Skeletal muscle satellite cell (primary cell): ENCODE data around the gene DCC.

Experiments used
- H3K27me3 ChIP-seq: 2 replicates; pipeline ENCODE4 v1.7.0; 2013; ENCODE audit warnings: low read length; ENCODE audit not compliant: control insufficient read depth, insufficient read depth
- H3K36me3 ChIP-seq: 2 replicates; pipeline ENCODE4 v1.7.0; 2013; ENCODE audit warnings: mild to moderate bottlenecking, control low read depth, low read length; ENCODE audit not compliant: insufficient read depth
- H3K4me1 ChIP-seq: 2 replicates; pipeline ENCODE4 v1.7.0; 2013; ENCODE audit warnings: low read length; ENCODE audit not compliant: control insufficient read depth, insufficient read depth
- H3K4me2 ChIP-seq: 2 replicates; pipeline ENCODE4 v1.7.0; 2013; ENCODE audit warnings: mild to moderate bottlenecking, low read length
- H3K4me3 ChIP-seq: 2 replicates; pipeline ENCODE4 v1.7.0; 2013; ENCODE audit warnings: low read length
- H3K9ac ChIP-seq: 2 replicates; pipeline ENCODE4 v1.7.0; 2013; ENCODE audit warnings: mild to moderate bottlenecking, low read depth, low read length, moderate library complexity
- H3K9me3 ChIP-seq: replicated peaks from 2 replicates; pipeline ENCODE4 v1.7.0; 2013; ENCODE audit warnings: mild to moderate bottlenecking, control low read depth, low read length

Gene DCC

DNA sequence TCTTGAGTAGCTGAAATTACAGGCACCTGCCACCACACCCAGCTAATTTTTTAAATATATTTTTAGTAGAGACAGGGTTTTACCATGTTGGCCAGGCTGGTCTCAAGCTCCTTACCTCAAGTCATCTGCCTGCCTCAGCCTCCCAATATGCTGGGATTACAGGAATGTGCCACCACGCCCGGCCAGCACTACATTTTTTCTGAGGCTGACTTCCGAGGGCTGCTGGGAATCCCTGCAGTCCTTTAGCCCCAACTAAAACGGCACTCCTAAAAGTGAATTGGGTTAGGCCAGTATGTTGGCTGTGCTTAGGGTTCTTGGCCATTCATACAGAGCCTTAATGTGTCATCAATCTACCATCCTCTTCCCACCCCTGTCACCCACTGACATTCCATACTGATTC lies 375.4 kb downstream of the DCC start:
- peaks cover 9% of the 10 kb centered on the region for H3K9me3 ChIP-seq
- no peak overlapping the region for H3K4me2 ChIP-seq
- no peaks in the 10 kb centered on the region for H3K27me3 ChIP-seq
- no peaks in the 10 kb centered on the region for H3K4me1 ChIP-seq
- H3K4me3 ChIP-seq: no peak overlapping the region
- no peaks in the 10 kb centered on the region for H3K36me3 ChIP-seq
- no peak overlapping the region for H3K9ac ChIP-seq

DNA sequence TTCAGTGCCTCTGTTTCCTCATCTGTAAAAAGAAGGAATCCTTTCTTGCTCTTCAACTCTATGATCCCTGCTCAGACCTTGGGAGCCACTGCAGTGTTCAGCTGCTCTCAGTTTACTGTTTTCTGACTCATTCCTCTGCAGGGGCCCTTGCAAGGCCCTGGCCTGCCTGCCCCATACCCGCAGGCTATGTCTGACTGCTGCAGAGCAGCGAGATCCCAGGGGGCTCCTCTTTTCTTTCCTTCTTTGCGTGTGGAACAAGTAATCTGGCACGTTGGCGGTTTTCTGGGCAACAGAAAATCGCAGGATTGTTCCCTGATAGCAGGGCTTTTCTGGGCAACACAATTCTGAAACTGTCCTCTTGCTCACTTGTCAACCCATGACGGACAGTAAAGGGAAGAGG lies 376.0 kb downstream of the DCC start:
- no peak overlapping the region for H3K9ac ChIP-seq
- no peaks in the 10 kb centered on the region for H3K4me1 ChIP-seq
- peaks cover 9% of the 10 kb centered on the region for H3K9me3 ChIP-seq
- no peaks in the 10 kb centered on the region for H3K36me3 ChIP-seq
- H3K4me3 ChIP-seq: no peak overlapping the region
- no peaks in the 10 kb centered on the region for H3K27me3 ChIP-seq
- H3K4me2 ChIP-seq: no peak overlapping the region

DNA sequence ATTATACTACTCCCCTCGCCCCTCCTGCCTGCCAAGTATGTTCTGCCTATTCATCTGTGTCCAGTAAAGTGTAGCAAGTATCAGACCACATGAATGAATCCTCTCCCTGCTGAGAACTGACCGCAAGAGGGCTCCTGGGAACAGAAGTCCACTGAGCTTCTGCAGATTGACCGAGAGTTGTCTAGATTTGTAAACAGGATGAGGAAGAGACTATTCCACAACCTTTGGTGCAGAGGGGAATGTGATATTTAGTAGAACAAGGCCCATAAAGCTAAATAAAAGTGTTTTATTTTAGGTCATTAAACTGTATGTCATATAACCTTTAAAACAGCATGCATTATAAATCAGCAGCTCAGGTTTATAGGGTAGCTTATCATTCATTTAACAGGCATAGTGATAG lies 377.0 kb downstream of the DCC start:
- no peaks in the 10 kb centered on the region for H3K27me3 ChIP-seq
- H3K4me3 ChIP-seq: no peak overlapping the region
- H3K36me3 ChIP-seq: no peaks in the 10 kb centered on the region
- peaks cover 9% of the 10 kb centered on the region for H3K9me3 ChIP-seq
- H3K9ac ChIP-seq: no peak overlapping the region
- no peaks in the 10 kb centered on the region for H3K4me1 ChIP-seq
- H3K4me2 ChIP-seq: no peak overlapping the region

DNA sequence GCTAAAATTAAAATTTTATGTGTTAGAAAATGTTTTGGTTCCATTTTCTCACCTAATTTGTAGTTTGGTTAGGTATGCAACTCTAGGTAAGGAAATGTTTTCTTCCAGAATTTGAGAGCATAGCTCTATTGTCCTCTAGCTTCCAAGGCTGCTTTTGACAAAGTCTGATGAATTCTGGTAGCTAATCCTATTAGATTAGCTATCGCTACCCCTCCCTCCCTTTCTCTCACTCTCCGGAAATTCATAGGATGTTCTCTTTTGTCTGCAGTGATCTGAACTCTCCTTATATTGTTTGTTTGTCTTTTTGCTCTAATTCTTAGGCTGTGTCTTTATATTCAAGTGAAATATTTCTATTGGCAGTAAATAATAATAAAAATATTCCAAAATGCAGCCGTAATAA lies 382.9 kb downstream of the DCC start:
- peaks cover 6% of the 10 kb centered on the region for H3K9me3 ChIP-seq
- H3K4me2 ChIP-seq: no peak overlapping the region
- no peaks in the 10 kb centered on the region for H3K27me3 ChIP-seq
- H3K36me3 ChIP-seq: no peaks in the 10 kb centered on the region
- no peak overlapping the region for H3K9ac ChIP-seq
- H3K4me3 ChIP-seq: no peak overlapping the region
- no peaks in the 10 kb centered on the region for H3K4me1 ChIP-seq

- Histone ChIP-seq H3K4me3 (no peak overlapping the region), H3K4me1 (no peaks in the 10 kb centered on the region), H3K36me3 (no peaks in the 10 kb centered on the region), H3K4me2 (no peak overlapping the region), H3K9ac (no peak overlapping the region), H3K9me3 (peaks cover 6% of the 10 kb centered on the region), H3K27me3 (no peaks in the 10 kb centered on the region)
These were observed 383.6 kb downstream of the DCC start for GRCh38 chr18:52723550-52723970.

GRCh38 chr18:52730972-52731619 lies 391.1 kb downstream of the DCC start:
- H3K27me3 ChIP-seq: no peaks in the 10 kb centered on the region
- H3K9me3 ChIP-seq: no peaks in the 10 kb centered on the region
- no peak overlapping the region for H3K4me2 ChIP-seq
- H3K4me3 ChIP-seq: no peak overlapping the region
- H3K36me3 ChIP-seq: no peaks in the 10 kb centered on the region
- H3K4me1 ChIP-seq: no peaks in the 10 kb centered on the region
- H3K9ac ChIP-seq: no peak overlapping the region

GRCh38 chr18:52738946-52739345 lies 398.9 kb downstream of the DCC start:
- Histone ChIP-seq H3K4me2 (no peak overlapping the region), H3K4me1 (no peaks in the 10 kb centered on the region), H3K27me3 (no peaks in the 10 kb centered on the region), H3K9me3 (peaks cover 5% of the 10 kb centered on the region), H3K36me3 (no peaks in the 10 kb centered on the region), H3K4me3 (no peak overlapping the region), H3K9ac (no peak overlapping the region)

DNA sequence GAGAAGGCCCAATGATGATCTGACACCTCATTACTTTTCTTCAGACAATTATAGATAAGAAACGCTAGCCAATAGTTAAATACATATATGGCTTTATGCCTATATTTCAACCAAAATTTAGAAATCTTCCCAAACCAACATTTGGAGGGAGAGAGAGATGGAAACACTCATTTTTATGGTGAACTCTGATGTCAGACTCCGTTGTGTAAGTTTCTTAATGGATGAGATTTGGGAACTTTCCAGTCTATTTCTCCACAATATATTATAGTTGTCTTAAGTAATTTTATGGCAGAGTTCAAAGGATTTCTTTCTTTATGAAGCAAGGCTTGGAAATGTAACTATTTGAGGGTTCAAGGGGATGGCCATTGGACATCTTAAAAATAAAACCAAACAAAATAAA lies 407.0 kb downstream of the DCC start:
- Histone ChIP-seq H3K36me3 (no peaks in the 10 kb centered on the region), H3K4me1 (no peaks in the 10 kb centered on the region), H3K9me3 (peaks cover 5% of the 10 kb centered on the region), H3K9ac (no peak overlapping the region), H3K27me3 (no peaks in the 10 kb centered on the region), H3K4me2 (no peak overlapping the region), H3K4me3 (no peak overlapping the region)

GRCh38 chr18:52747869-52748268 lies 407.9 kb downstream of the DCC start:
- H3K4me1 ChIP-seq: no peaks in the 10 kb centered on the region
- H3K27me3 ChIP-seq: no peaks in the 10 kb centered on the region
- no peak overlapping the region for H3K4me2 ChIP-seq

GRCh38 chr18:52748343-52748742 lies 408.3 kb downstream of the DCC start:
- Histone ChIP-seq H3K4me3 (no peak overlapping the region), H3K4me1 (no peaks in the 10 kb centered on the region), H3K9me3 (peaks cover 4% of the 10 kb centered on the region), H3K36me3 (no peaks in the 10 kb centered on the region), H3K4me2 (no peak overlapping the region), H3K9ac (no peak overlapping the region), H3K27me3 (no peaks in the 10 kb centered on the region)

More at GRCh38 chr18:52747869-52748268, 407.9 kb downstream of the DCC start:
- Histone ChIP-seq H3K9ac (no peak overlapping the region), H3K9me3 (peaks cover 5% of the 10 kb centered on the region), H3K36me3 (no peaks in the 10 kb centered on the region), H3K4me3 (no peak overlapping the region)

- Histone ChIP-seq H3K9me3 (no peaks in the 10 kb centered on the region), H3K4me3 (no peak overlapping the region), H3K9ac (no peak overlapping the region), H3K36me3 (no peaks in the 10 kb centered on the region), H3K27me3 (no peaks in the 10 kb centered on the region), H3K4me2 (no peak overlapping the region), H3K4me1 (no peaks in the 10 kb centered on the region)
These were observed 409.5 kb downstream of the DCC start for GRCh38 chr18:52749542-52749941.

DNA sequence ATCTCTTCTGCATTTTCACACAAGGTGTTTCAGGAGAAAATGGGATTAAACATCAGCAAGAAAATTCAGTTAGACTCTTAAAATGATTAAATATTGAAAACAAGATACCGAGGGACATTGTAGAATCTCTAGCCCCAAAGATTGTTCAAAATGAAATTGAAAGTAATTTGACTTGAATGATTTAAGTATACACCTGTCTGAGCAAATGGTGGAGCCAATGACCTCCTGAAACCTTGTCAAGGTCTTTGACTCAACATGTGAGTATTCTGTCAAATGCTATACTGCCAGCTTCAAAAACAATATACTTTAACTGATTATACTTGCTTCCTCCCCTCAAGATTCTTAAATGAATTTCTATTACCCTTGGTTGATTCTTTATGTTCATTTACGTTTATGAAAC lies 411.0 kb downstream of the DCC start:
- H3K9ac ChIP-seq: no peak overlapping the region
- no peaks in the 10 kb centered on the region for H3K36me3 ChIP-seq
- H3K4me3 ChIP-seq: no peak overlapping the region
- no peaks in the 10 kb centered on the region for H3K27me3 ChIP-seq
- H3K4me1 ChIP-seq: no peaks in the 10 kb centered on the region
- H3K9me3 ChIP-seq: no peaks in the 10 kb centered on the region
- H3K4me2 ChIP-seq: no peak overlapping the region
